Measurements from ENCODE around the gene MPV17L2. TPM values are rescaled to one million over a fixed set of nuclear protein-coding genes. Genes with fewer than 3 reads are reported as not detected.
A peak's percentile ranks its signal among the peaks of the same experiment; 100 is the strongest.

MPV17L2 gene
- total RNA-seq, 2 donors from 2014 or later, result 3.8 TPM

DNA sequence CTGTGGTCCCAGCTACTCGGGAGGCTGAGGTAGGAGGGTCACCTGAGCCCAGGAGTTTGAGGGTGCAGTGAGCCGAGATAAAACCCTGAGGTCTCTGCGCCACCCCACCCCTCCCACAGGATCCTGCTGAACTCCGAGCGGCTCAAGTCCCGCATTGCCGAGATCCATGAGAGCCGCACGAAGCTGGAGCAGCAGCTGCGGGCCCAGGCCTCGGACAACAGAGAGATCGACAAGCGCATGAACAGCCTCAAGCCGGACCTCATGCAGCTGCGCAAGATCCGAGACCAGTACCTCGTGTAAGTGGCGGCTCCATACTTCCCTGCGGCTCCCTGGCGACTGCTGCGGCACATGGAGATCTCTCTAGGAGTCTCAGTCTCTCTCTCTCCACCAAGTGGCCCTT is 26.0 kb upstream of the MPV17L2 start:
- Mint-ChIP-seq H3K4me1 (peaks cover 6% of the 10 kb centered on the region), H3K27ac (no peak overlapping the region), H3K36me3 (ENCODE audit: low read depth) (peaks cover 3% of the 10 kb centered on the region), H3K27me3 (no peaks in the 10 kb centered on the region), H3K4me3 (no peak overlapping the region)
- no peaks in the 10 kb centered on the region for H3K9me3 ChIP-seq (ENCODE audit: control insufficient read depth, low read length, poor library complexity, severe bottlenecking)
- no peak for DNase-seq
- ATAC-seq, result no peak

DNA sequence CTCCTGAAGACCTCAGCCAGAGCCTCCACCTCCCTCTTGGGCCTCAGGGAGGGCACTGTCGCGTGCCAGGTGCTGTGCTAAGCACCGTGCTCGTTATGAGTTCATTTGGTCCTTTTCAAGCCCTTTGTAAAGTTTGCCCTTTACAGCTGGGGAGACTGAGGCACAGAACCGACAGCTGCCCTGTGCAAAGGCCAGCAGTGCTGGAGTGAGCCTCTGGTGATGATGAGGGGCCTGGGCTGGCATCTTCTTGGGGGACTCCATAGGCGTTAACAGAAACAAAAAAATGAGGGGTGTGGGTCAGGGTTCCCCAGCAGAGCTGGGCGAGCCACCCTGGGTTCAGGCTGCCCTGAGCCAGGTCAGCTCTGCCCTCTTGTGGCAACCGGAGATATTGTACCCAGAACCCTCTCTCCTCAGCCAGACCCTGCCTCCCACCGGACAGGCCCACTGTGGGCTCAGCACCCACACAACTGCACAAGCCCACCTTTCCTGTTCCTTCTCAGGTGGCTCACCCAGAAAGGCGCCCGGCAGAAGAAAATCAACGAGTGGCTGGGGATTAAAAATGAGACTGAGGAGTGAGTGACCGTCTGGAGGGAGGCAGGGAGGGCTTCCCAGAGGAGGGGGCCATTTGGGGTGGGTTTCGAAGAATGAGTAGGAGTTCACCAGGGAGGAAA is 24.9 kb upstream of the MPV17L2 start:
- Mint-ChIP-seq H3K27ac (no peak overlapping the region), H3K27me3 (no peaks in the 10 kb centered on the region), H3K4me1 (peaks cover 6% of the 10 kb centered on the region), H3K36me3 (ENCODE audit: low read depth) (peaks cover 3% of the 10 kb centered on the region), H3K4me3 (no peak overlapping the region)
- DNase-seq (peak; percentile 33 to 49 (median 34)), ATAC-seq (peak; percentile 81)
- H3K9me3 ChIP-seq (ENCODE audit: control insufficient read depth, low read length, poor library complexity, severe bottlenecking), result no peaks in the 10 kb centered on the region

DNA sequence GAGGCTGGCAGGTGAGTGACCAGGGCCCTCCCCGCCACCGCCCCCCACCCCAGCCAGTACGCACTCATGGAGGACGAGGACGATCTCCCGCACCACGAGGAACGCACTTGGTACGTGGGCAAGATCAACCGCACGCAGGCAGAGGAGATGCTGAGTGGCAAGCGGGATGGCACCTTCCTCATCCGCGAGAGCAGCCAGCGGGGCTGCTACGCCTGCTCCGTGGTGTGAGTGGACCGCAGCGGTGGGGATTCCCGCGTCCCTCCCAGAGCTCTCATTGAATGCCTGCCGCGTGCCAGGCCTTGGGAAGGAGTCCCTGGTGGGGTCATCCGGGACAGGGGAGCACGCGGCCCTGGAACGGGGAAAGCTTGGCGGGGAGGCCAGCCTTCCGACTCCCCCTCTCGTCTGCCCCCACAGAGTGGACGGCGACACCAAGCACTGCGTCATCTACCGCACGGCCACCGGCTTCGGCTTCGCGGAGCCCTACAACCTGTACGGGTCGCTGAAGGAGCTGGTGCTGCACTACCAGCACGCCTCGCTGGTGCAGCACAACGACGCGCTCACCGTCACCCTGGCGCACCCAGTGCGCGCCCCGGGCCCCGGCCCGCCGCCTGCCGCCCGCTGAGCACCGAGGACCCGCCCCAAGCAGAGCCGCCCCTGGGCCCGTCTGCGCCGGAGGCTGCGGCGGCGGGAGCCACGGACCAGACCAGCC is 24.2 kb upstream of the MPV17L2 start:
- DNase-seq, result no peak
- H3K36me3 Mint-ChIP-seq (ENCODE audit: low read depth), result peaks cover 3% of the 10 kb centered on the region
- H3K27ac Mint-ChIP-seq, result no peak overlapping the region

DNA sequence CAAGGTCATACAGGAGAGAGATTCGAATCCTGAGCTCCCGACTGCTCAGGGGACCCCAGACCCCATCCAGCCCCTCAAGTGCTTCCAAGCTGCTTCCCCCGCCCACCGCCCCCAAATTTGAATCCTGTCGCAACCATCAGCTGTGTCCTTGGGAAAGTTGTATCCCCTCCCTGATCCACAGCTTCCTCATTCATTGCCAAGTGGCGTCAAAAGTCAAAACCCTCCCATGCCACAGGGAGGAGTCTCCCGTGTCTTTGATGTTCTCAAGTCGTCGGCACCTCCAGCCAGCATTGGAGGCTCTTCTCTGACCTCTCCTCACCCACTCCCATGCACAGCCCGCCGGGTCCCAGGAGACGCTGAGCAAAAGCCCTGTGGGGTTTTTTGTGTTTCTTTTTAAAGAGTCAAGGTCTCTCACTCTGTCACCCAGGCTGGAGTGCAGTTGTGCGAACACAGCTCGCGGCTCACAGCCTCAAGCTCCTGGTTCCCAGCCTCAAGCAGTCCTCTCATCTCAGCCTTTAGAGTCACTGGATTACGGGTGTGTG is 22.2 kb upstream of the MPV17L2 start:
- DNase-seq, result no peak

More for the DNA sequence above, 24.2 kb upstream of the MPV17L2 start:
- peaks cover 10% of the 10 kb centered on the region for H3K4me1 Mint-ChIP-seq
- H3K27me3 Mint-ChIP-seq, result no peaks in the 10 kb centered on the region
- H3K9me3 ChIP-seq (ENCODE audit: control insufficient read depth, low read length, poor library complexity, severe bottlenecking), result no peaks in the 10 kb centered on the region
- no peak overlapping the region for H3K4me3 Mint-ChIP-seq
- ATAC-seq, result no peak

DNA sequence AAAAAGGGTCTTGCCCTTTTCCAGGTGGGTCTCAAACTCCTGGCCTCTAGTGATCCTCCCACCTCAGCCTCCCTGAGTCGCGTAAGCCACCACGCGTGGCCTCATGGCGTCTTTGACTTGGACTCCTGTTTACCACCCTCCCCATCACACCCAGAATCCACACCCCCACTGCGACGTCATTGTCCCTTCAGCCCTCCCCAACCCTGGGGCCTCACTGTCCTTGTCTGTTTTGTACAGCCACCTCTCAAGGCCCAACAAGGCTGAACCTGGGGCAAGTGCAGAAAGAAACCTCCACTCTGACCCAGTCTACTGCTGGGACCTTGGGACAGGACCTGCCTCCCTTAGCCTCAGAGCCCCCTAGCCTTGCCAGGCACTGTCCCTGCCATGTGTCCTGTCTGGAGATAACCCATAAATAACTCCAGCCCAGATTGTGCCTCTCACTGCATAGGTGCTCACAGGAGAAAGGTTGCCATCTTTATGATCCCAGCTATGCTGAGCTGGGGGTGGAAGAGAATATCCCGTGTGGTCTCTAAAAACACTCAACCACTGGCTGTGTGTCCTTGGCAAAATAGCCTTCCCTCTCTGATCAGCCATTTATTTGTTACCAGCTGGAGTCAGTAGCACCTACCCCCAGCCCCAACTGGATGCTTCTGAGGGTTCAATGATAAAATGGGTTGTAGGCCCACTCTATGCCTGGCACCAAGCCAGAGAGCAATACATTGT is 21.3 kb upstream of the MPV17L2 start:
- H3K27ac Mint-ChIP-seq, result peak overlapping the region; percentile 37
- DNase-seq, result no peak
- no peak for ATAC-seq
- no peak overlapping the region for H3K4me3 Mint-ChIP-seq
- no peaks in the 10 kb centered on the region for H3K27me3 Mint-ChIP-seq
- H3K9me3 ChIP-seq (ENCODE audit: control insufficient read depth, low read length, poor library complexity, severe bottlenecking), result no peaks in the 10 kb centered on the region
- H3K36me3 Mint-ChIP-seq (ENCODE audit: low read depth), result no peaks in the 10 kb centered on the region
- peaks cover 21% of the 10 kb centered on the region for H3K4me1 Mint-ChIP-seq

More for the DNA sequence above, 22.2 kb upstream of the MPV17L2 start:
- Mint-ChIP-seq H3K4me3 (no peak overlapping the region), H3K27me3 (no peaks in the 10 kb centered on the region), H3K36me3 (ENCODE audit: low read depth) (peaks cover 2% of the 10 kb centered on the region), H3K4me1 (peaks cover 21% of the 10 kb centered on the region), H3K27ac (peak overlapping the region; percentile 37)
- H3K9me3 ChIP-seq (ENCODE audit: control insufficient read depth, low read length, poor library complexity, severe bottlenecking), result no peaks in the 10 kb centered on the region
- ATAC-seq, result no peak

DNA sequence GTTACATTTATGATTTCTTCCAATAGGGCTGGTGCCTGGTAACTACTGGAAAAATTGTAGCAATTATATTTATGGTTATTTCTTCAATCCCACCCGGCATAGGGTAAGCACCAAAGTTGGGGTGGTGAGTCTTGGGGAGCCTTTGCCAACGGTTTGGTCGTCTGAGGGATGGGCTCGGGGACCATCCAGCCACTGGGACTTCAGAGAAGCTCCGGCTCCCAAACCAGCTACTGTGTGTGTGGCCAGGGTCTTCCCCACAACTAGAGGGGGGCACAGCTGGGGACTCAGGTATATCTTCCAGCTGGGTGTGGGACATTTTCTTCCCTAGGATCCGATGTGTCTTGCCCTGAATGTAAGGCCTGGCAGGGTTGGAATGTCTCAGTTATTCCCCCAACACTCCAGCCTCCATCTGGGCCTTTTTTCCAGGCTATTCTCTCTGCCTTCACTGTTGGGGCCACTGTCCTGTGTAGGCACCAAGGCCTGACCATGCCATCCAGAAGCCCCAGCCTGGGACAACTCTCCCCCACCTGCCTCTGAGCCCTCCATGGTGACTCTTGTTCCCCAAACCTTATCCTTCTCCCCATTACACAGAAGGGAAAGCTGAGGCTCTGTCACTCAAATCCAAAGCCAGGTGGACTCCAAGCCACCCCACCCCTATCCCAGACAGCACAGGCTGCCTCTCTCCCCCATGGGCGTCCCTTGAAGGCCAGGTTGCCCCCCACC is 20.5 kb upstream of the MPV17L2 start:
- H3K36me3 Mint-ChIP-seq (ENCODE audit: low read depth), result no peaks in the 10 kb centered on the region
- H3K27me3 Mint-ChIP-seq, result no peaks in the 10 kb centered on the region
- peak overlapping the region; percentile 43 for H3K27ac Mint-ChIP-seq
- H3K4me3 Mint-ChIP-seq, result peak overlapping the region; percentile 50
- DNase-seq (no peak), ATAC-seq (no peak)
- H3K9me3 ChIP-seq (ENCODE audit: control insufficient read depth, low read length, poor library complexity, severe bottlenecking), result no peaks in the 10 kb centered on the region
- peaks cover 21% of the 10 kb centered on the region for H3K4me1 Mint-ChIP-seq

DNA sequence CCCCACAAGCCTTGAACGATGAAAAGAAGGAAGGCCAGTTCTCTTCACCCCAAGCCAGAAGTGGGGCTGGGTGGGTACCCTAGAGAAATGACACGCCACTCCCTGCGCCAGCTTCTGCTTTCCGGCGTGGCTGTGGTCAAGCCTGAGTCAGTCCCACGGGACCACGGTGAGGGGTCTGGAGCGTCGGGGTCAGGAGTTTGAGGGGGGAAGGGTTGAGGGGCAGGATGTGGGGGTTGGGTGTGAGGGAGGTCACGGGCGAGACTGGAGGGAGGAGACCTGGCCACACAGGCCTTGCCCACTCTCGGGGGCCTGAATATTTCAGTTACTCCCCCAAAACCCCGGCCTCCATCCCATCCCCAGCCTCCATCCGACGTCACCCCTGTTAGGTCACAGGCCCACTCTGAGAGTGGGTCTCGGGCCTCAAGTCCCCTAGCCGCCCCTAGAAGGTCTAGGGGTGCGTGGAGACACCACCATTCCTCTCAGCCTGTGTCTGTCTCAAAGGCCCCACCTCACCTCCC is 19.9 kb upstream of the MPV17L2 start:
- H3K4me1 Mint-ChIP-seq, result peaks cover 20% of the 10 kb centered on the region

DNA sequence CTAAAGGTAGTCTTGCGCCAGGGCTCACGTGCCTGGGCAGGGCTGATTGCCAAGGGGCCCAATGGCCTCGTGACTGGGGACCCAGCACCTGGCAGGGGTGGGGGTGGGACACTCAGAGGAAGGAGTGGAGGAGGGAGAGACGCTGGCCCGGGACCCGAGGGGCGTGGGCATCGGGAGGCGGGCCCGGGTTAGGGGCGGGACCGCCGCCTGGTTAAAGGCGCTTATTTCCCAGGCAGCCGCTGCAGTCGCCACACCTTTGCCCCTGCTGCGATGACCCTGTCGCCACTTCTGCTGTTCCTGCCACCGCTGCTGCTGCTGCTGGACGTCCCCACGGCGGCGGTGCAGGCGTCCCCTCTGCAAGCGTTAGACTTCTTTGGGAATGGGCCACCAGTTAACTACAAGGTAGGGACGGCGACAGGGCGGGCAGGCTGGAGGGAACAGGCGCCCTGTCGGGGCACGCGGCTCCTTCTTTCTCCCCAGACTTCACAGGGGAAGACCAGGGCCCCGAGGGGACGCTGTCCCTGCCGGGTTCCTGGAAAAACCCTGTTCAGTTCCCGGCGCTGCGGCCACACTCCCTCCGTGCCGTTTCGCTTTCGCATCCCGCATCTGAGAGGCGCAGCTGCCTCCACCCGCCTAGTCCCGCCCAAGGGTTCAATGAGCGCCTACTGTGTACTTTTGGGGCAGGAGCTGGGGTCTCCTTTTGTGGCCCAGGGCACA is 19.3 kb upstream of the MPV17L2 start, which contains the start of gene IFI30:
Gene IFI30 (plus strand): TSS at position 242 of the 717 bp plus-strand sequence. CDS start 29 bp downstream, at position 271.
- H3K4me3 Mint-ChIP-seq, result peak within 1 kb of the TSS; percentile 92
- DNase-seq, result peak in 2 of 3 donors; percentile 44 to 52
- no peaks in the 10 kb centered on the region for H3K36me3 Mint-ChIP-seq (ENCODE audit: low read depth)
- peaks cover 18% of the 10 kb centered on the region for H3K4me1 Mint-ChIP-seq
- no peaks in the 10 kb centered on the region for H3K27me3 Mint-ChIP-seq
- peak; percentile 78 for ATAC-seq
- peak within 1 kb of the TSS; percentile 43 for H3K27ac Mint-ChIP-seq
- no peaks in the 10 kb centered on the region for H3K9me3 ChIP-seq (ENCODE audit: control insufficient read depth, low read length, poor library complexity, severe bottlenecking)

More for the DNA sequence above, 19.9 kb upstream of the MPV17L2 start:
- H3K36me3 Mint-ChIP-seq (ENCODE audit: low read depth), result no peaks in the 10 kb centered on the region
- peak overlapping the region; percentile 43 for H3K27ac Mint-ChIP-seq
- ATAC-seq (peak; percentile 13), DNase-seq (no peak)
- no peaks in the 10 kb centered on the region for H3K9me3 ChIP-seq (ENCODE audit: control insufficient read depth, low read length, poor library complexity, severe bottlenecking)
- no peaks in the 10 kb centered on the region for H3K27me3 Mint-ChIP-seq
- peak overlapping the region; percentile 92 for H3K4me3 Mint-ChIP-seq

DNA sequence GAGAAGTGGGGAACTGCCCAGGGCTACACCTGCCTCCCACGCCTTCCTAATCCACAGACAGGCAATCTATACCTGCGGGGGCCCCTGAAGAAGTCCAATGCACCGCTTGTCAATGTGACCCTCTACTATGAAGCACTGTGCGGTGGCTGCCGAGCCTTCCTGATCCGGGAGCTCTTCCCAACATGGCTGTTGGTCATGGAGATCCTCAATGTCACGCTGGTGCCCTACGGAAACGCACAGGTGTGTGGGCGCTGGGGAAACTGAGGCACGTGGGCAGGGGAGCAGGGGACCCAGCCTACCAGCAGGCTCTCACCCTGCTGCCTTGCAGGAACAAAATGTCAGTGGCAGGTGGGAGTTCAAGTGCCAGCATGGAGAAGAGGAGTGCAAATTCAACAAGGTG is 18.0 kb upstream of the MPV17L2 start:
- DNase-seq (no peak), ATAC-seq (no peak)
- Mint-ChIP-seq H3K27me3 (no peaks in the 10 kb centered on the region), H3K4me3 (peak overlapping the region; percentile 36), H3K4me1 (peaks cover 18% of the 10 kb centered on the region), H3K36me3 (ENCODE audit: low read depth) (no peaks in the 10 kb centered on the region), H3K27ac (no peak overlapping the region)
- no peaks in the 10 kb centered on the region for H3K9me3 ChIP-seq (ENCODE audit: control insufficient read depth, low read length, poor library complexity, severe bottlenecking)

DNA sequence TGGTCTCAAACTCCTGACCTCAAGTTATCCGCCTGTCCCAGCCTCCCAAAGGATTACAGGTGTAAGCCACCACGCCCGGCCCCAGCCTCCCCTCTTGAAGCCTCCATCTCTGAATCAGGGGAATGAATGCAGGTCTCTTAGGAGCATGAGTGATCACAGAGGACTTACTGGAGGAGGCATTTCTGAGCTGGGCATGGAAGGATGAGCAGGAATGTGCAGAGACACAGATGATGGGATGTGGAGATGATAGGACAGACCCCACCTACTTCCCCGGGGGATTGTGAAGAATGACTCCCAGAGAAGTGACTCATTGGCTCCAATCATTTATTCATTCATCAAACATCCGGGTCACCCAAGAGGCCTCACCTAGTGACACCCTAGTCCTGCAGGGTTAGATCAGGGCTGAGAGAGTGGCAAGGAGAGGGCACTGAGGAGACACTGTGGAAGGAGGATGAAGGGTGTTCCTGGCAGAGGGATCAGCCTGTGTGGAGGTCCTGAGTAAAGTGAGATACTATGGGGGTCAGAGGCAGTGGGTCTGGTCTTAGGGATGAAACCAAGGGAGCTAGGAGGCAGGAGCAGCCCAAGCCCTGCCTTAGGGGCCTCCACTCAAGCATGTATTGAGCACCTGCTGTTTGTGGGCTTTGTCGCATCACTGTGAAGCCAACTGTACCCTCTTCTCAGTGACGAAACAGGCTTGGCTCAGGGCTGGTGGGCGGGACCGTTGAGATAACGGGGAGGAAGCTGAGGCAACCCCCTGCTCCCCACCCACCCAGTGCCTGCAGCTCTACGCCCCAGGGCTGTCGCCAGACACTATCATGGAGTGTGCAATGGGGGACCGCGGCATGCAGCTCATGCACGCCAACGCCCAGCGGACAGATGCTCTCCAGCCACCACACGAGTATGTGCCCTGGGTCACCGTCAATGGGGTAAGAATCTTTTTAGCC is 16.4 kb upstream of the MPV17L2 start:
- DNase-seq, result no peak
- no peak for ATAC-seq
- peaks cover 15% of the 10 kb centered on the region for H3K4me1 Mint-ChIP-seq
- no peak overlapping the region for H3K4me3 Mint-ChIP-seq
- no peaks in the 10 kb centered on the region for H3K27me3 Mint-ChIP-seq
- H3K36me3 Mint-ChIP-seq (ENCODE audit: low read depth), result no peaks in the 10 kb centered on the region
- H3K27ac Mint-ChIP-seq, result no peak overlapping the region
- no peaks in the 10 kb centered on the region for H3K9me3 ChIP-seq (ENCODE audit: control insufficient read depth, low read length, poor library complexity, severe bottlenecking)

DNA sequence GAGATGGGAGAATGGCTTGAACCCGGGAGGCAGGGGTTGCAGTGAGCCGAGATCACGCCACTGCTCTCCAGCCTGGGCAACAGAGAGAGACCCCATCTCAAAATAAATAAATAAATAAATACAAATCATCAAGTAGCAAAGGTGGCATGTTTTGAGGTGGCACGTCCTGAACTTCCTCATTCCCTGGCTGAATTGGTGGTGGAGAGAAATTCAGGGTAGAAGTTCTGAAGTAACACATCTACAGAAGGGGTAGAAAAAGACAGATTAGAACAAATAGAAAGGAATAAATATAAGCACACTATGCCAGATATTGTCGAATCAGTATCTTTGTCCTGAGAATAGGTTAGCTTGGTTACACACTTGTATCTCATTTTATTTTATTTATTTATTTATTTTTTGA is 13.1 kb upstream of the MPV17L2 start:
- Mint-ChIP-seq H3K27me3 (no peaks in the 10 kb centered on the region), H3K27ac (no peak overlapping the region), H3K4me1 (peaks cover 2% of the 10 kb centered on the region), H3K4me3 (no peak overlapping the region), H3K36me3 (ENCODE audit: low read depth) (no peaks in the 10 kb centered on the region)
- no peaks in the 10 kb centered on the region for H3K9me3 ChIP-seq (ENCODE audit: control insufficient read depth, low read length, poor library complexity, severe bottlenecking)
- DNase-seq, result no peak
- ATAC-seq, result no peak
